ENCODE results near the gene HSF2.
A peak's percentile ranks its signal among the peaks of the same experiment; 100 is the strongest.
"Not testable (repeated sequence)": the region's sequence is repeated elsewhere in the genome, so short reads cannot be mapped to it uniquely, and the experiment has no call there.

The HSF2 gene

DNA sequence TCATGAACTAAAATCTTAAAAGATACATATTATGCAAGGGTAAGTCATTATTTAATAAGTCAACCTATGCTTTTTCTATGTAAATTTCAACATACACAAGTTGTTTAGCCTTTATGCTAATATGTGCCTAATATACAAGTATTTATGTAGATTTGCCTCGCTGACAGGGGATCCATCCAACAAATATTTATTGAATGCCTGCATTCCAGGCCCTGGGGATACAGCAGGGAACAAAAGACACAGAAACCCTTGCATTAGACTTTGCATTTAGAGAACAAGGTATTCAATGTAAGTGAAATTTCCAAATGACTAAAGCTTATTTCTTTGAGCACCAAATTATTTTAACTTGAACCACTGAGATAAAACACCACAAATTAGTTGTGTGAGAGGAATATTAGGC is 53.1 kb downstream of the HSF2 start:
- Mint-ChIP-seq H3K27ac (no peak overlapping the region), H3K36me3 (peaks cover 57% of the 10 kb centered on the region), H3K4me3 (no peak overlapping the region), H3K4me1 (no peaks in the 10 kb centered on the region), H3K9me3 (no peaks in the 10 kb centered on the region), H3K27me3 (no peaks in the 10 kb centered on the region)
- DNase-seq: no peak
- CTCF ChIA-PET: no interaction called here

DNA sequence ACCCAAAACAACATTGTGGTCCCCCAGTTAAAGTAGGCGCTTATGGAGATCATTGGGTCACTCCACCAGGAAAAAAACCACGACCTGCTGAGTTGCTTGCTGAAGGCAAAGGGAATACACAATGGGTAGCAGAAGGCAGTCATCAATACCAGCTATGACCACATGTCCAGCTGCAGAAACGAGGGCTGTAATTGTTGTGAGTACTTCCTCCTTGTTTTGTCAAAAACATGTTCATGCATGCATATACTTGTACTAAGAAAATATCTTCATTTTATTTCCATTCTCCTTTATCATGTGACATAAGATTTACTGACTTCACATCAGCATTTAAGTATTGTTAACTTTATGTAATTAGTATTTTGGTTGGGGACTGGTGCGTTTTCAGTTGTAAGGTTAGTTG is 55.2 kb downstream of the HSF2 start:
- peaks cover 18% of the 10 kb centered on the region for H3K4me1 Mint-ChIP-seq
- DNase-seq: no peak

DNA sequence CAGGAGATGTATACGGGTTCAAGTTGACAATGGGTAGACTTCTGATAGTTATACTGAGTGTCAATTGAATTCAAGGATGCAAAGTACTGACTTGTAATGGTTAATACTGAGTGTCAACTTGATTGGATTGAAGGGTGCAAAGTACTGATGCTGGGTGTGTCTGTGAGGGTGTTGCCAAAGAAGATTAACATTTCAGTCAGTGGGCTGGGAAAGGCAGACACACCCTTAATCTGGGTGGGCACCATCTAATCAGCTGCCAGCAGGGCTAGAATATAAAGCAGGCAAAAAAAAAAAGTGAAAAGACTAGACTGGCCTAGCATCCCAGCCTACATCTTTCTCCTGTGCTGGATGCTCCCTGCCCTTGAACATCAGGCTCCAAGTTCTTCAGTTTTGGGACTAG is 55.7 kb downstream of the HSF2 start:
- CTCF ChIA-PET, H3K27ac Mint-ChIP-seq: not testable (repeated sequence)
- H3K4me1 Mint-ChIP-seq: peaks cover 18% of the 10 kb centered on the region

More for the DNA sequence above, 55.2 kb downstream of the HSF2 start:
- H3K27ac Mint-ChIP-seq: no peak overlapping the region
- no peak overlapping the region for H3K4me3 Mint-ChIP-seq
- H3K36me3 Mint-ChIP-seq: peaks cover 56% of the 10 kb centered on the region
- no peaks in the 10 kb centered on the region for H3K9me3 Mint-ChIP-seq
- H3K27me3 Mint-ChIP-seq: no peaks in the 10 kb centered on the region
- CTCF ChIA-PET: no interaction called here

DNA sequence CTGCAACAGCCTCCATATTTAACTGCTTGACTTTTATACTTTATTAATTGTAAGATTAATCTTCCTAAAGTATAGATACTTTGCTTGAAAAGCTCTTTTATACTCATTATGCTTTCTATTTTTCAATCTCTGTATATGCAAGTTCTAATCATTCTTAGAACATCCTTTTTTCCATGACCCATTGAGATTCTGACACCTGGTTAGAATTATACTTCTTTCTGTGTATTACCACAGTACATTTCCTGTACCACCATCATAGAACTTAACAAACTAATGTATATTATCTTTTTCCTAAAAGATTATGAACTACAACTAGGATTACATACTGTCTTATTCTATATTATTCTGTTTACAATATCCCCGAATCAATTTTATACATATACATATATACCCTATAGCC is 58.6 kb downstream of the HSF2 start:
- Mint-ChIP-seq H3K27me3 (no peaks in the 10 kb centered on the region), H3K4me3 (no peak overlapping the region), H3K36me3 (peaks cover 44% of the 10 kb centered on the region), H3K27ac (peak overlapping the region; percentile 50), H3K9me3 (no peaks in the 10 kb centered on the region), H3K4me1 (peaks cover 27% of the 10 kb centered on the region)
- DNase-seq: no peak
- CTCF ChIA-PET: no interaction called here

More for the DNA sequence above, 55.7 kb downstream of the HSF2 start:
- not testable (repeated sequence) for H3K4me3 Mint-ChIP-seq, DNase-seq, H3K9me3 Mint-ChIP-seq, H3K27me3 Mint-ChIP-seq
- H3K36me3 Mint-ChIP-seq: peaks cover 56% of the 10 kb centered on the region

DNA sequence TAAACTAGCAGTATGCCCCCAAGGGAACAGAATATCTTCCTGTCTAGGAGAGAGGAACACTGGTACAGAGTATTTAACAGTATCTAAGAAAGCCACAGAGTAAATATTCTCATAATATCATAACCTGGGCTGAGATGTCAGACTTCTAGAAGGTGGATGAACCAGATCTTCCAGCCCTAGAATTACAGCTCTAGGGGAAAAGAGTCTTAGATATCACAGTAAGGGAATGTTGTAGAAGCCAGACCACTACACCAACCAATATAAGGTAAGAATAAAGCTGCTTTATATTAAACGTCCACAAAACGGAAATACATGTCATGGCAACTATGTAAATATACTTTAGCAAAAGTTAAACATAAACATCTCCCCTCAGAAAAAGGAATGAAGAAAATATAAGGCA is 59.8 kb downstream of the HSF2 start:
- Mint-ChIP-seq H3K36me3 (peaks cover 39% of the 10 kb centered on the region), H3K27ac (no peak overlapping the region), H3K27me3 (no peaks in the 10 kb centered on the region), H3K4me3 (no peak overlapping the region), H3K9me3 (no peaks in the 10 kb centered on the region), H3K4me1 (peaks cover 31% of the 10 kb centered on the region)
- DNase-seq: no peak
- CTCF ChIA-PET: no interaction called here

DNA sequence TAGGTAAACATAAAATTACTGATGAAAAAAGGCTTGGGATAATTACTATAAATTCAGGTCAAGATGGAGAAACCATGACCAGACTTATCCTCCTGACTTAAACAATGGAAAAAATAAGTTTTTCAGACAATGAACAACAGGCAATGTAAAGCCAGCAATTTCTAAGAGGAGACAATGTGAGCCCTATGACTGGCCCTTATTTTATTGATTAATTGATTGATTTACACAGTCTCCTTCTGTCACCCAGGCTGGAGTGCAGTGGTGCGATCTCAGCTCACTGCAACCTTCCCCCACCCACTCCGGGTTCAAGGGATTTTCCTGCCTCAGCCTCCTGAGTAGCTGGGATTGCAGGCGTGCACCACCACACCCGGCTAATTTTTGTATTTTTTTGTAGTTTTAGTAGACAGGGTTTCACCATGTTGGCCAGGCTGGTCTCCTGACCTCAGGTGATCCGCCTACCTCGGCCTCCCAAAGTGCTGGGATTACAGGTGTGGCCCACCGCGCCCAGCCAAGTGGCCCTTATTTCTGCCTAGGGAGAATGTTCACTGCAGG is 60.5 kb downstream of the HSF2 start:
- H3K27me3 Mint-ChIP-seq, H3K4me3 Mint-ChIP-seq, H3K9me3 Mint-ChIP-seq, CTCF ChIA-PET, DNase-seq, H3K27ac Mint-ChIP-seq: not testable (repeated sequence)
- H3K4me1 Mint-ChIP-seq: peaks cover 35% of the 10 kb centered on the region
- H3K36me3 Mint-ChIP-seq: peaks cover 35% of the 10 kb centered on the region

DNA sequence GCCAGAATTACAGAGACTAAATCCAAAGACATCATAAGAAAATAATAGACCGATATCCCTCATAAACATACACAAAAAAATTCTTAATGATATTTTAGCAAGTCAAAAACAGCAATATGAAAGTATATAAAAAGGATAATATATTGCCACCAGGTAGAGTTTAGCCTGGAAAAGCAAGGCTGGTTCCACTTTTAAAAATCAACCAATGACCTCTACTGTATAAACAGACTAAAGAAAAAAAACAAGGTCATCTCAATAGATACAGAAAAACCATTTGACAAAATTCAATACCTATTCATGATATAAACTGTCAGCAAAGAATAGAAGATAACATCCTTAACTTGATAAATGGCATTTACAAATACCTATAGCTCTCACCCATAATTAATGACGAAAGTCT is 62.4 kb downstream of the HSF2 start:
- no peaks in the 10 kb centered on the region for H3K27me3 Mint-ChIP-seq
- H3K9me3 Mint-ChIP-seq: no peaks in the 10 kb centered on the region
- H3K4me3 Mint-ChIP-seq: no peak overlapping the region
- H3K36me3 Mint-ChIP-seq: peaks cover 36% of the 10 kb centered on the region
- no peak overlapping the region for H3K27ac Mint-ChIP-seq
- DNase-seq: no peak
- peaks cover 39% of the 10 kb centered on the region for H3K4me1 Mint-ChIP-seq
- CTCF ChIA-PET: no interaction called here

DNA sequence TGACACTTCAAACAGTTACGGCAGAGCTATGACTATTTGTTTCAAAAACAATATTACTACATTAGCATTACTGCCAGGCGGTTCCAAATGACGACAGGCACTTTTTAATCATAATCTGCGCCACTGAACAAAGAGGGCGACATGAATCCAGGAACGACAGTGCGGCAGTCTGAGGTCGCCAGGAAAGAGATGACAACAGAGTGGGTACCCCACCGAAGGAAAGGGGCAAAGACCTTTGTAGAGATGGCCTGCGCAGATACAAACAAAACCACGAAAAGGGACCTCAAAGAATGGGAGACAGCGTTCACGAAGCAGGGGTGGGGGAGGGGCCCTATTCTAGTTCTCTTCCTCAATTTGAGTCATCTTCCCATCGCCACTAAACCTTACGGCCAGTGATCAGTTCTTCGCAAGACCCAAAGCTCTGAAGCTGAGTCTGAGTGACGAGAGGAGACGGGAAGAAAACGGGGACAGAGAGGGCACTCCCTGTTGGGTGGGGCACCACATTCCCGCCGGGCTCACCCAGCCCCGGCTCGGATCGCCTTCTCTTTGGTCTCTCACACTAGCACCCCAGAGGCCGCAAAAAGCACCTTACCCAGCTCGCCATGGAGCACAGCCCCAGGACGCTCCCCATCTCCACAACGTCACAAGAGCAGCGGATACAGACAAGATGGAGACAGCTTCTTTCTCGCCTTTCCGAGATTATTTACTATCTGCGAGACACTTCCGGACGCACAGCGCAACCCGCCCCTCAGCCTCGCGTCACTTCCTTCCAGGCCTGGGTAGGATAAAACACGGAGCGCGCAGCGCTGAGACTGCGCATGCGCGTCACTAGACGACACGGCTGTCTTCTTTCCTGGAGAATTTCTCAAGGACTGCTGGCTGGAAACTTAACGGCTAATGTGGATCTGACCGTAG is 71.9 kb downstream of the HSF2 start, which contains the start of gene SERINC1:
Gene SERINC1, minus strand, starts transcription at position 701 of the 915 bp plus-strand sequence. Its CDS starts 70 bp downstream, at position 631.
- H3K4me3 Mint-ChIP-seq: peak within 1 kb of the TSS; percentile 100

DNA sequence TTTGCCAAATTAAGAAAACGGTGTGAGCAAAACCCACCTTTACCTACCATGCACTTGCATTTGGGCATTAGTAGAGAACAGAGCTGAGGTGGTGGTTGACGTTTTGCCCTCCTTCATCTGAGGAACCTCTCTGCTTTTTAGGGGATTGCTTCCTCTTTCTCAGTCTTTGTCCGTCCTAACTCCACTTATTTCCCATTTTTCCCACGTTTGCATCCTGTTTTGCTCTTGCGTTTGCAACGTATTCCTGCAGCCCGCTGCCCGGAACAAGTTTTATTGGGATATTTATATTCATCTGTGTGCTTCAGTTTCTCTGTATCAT is 72.5 kb downstream of the HSF2 start:
- CTCF ChIA-PET: interaction anchor here (0.9 kb wide), 1 partner anchor 20 kb away, joined by 4 read pairs; no protein-coding TSS in a partner anchor
- Mint-ChIP-seq H3K36me3 (peaks cover 24% of the 10 kb centered on the region), H3K4me3 (peak overlapping the region; percentile 100)

More for the DNA sequence above, 71.9 kb downstream of the HSF2 start, which contains the start of gene SERINC1:
- Mint-ChIP-seq H3K4me1 (peaks cover 39% of the 10 kb centered on the region), H3K9me3 (no peaks in the 10 kb centered on the region), H3K36me3 (peaks cover 29% of the 10 kb centered on the region), H3K27me3 (no peaks in the 10 kb centered on the region), H3K27ac (peak within 1 kb of the TSS; percentile 100)
- peak; percentile 95 for DNase-seq
- CTCF ChIA-PET: interaction anchor here (0.9 kb wide), 1 partner anchor 20 kb away, joined by 4 read pairs; no protein-coding TSS in a partner anchor

DNA sequence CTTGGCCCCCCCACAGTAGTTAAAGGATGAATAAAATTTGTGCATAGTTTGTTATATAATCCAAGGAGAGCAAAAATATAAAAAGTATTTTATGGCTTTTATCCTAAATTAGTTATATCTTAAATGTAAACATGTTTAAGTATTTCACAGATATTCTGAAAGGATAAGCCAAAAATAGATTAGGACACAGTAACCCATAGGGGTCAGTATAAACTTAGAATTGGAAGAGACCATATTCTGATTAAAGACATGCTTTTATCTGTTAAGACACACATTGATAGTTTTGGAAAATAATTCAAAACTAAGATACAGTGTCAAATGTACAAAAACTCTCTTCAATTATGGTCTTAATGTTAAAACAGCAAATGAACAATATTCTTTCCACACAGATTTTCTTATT is 76.7 kb downstream of the HSF2 start:
- H3K36me3 Mint-ChIP-seq: peaks cover 3% of the 10 kb centered on the region
- DNase-seq: no peak
- no peak overlapping the region for H3K27ac Mint-ChIP-seq
- no peaks in the 10 kb centered on the region for H3K9me3 Mint-ChIP-seq
- H3K4me1 Mint-ChIP-seq: peaks cover 7% of the 10 kb centered on the region
- CTCF ChIA-PET: no interaction called here
- H3K4me3 Mint-ChIP-seq: no peak overlapping the region
- no peaks in the 10 kb centered on the region for H3K27me3 Mint-ChIP-seq

More for the DNA sequence above, 72.5 kb downstream of the HSF2 start:
- no peaks in the 10 kb centered on the region for H3K27me3 Mint-ChIP-seq
- H3K9me3 Mint-ChIP-seq: no peaks in the 10 kb centered on the region
- H3K27ac Mint-ChIP-seq: peak overlapping the region; percentile 100
- no peak for DNase-seq
- peaks cover 34% of the 10 kb centered on the region for H3K4me1 Mint-ChIP-seq

DNA sequence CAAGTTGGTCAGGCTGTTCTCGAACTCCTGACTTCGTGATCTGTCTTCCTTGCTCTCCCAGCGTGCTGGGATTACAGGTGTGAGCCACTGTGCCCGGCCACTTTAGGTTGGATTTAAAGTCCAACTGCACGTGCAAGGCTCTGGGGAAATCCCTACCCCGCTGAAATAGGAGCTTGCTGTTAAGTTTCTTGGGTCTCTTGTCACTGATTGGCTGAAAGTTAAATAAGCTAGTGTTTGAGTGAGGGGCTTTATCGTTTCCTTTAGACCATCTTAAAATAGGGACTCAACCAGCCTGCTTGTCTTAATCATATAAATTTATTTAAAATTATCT is 83.3 kb downstream of the HSF2 start:
- Mint-ChIP-seq H3K4me3 (no peak overlapping the region), H3K4me1 (no peaks in the 10 kb centered on the region), H3K27me3 (no peaks in the 10 kb centered on the region), H3K27ac (no peak overlapping the region), H3K36me3 (no peaks in the 10 kb centered on the region), H3K9me3 (no peaks in the 10 kb centered on the region)
- CTCF ChIA-PET: interaction anchor here (1.6 kb wide), 1 partner anchor 9 kb away, joined by 6 read pairs; no protein-coding TSS in a partner anchor
- no peak for DNase-seq
